Astrocyte (in vitro differentiated cells and primary cell): ENCODE results near the gene RAPGEF2. TPM values are rescaled to one million over a fixed set of nuclear protein-coding genes. Genes with fewer than 3 reads are reported as not detected.
A peak's percentile ranks its signal among the peaks of the same experiment; 100 is the strongest.

ENCODE experiments used
- DNase-seq: peaks from one replicate; pipeline ENCODE4 v3.0.0-alpha.2; 2010; ENCODE audit warnings: low read depth
- FAIRE-seq: peaks from 2 replicates; lab custom pipeline; 2011; peaks lifted over from hg19 to GRCh38; lab: Jason Lieb, UNC
- H2AFZ ChIP-seq: 2 replicates; pipeline ENCODE4 v1.6.0; 2012; ENCODE audit warnings: low read depth, low read length, inconsistent platforms
- H3K27ac ChIP-seq: 2 replicates; pipeline ENCODE4 v1.5.1; 2011; ENCODE audit warnings: low read depth, low read length, inconsistent platforms
- H3K27me3 ChIP-seq: 2 replicates; pipeline ENCODE4 v1.6.0; 2011; ENCODE audit warnings: low read length, inconsistent platforms; ENCODE audit not compliant: insufficient read depth
- H3K36me3 ChIP-seq: 2 replicates; pipeline ENCODE4 v1.5.1; 2011; ENCODE audit warnings: low read length, inconsistent platforms; ENCODE audit not compliant: insufficient read depth
- H3K4me1 ChIP-seq: 2 replicates; pipeline ENCODE4 v1.5.1; 2011; ENCODE audit warnings: low read length, inconsistent platforms; ENCODE audit not compliant: insufficient read depth
- H3K4me2 ChIP-seq: 2 replicates; pipeline ENCODE4 v1.6.0; 2012; ENCODE audit warnings: low read length, inconsistent platforms
- H3K4me3 ChIP-seq: 2 replicates; pipeline ENCODE4 v1.5.1; 2011; ENCODE audit warnings: low read depth, mild to moderate bottlenecking, low read length, inconsistent platforms; ENCODE audit not compliant: insufficient read depth
- H3K79me2 ChIP-seq: 2 replicates; pipeline ENCODE4 v1.6.0; 2012; ENCODE audit warnings: mild to moderate bottlenecking, low read length, inconsistent platforms; ENCODE audit not compliant: insufficient read depth
- H3K9ac ChIP-seq: 2 replicates; pipeline ENCODE4 v1.6.0; 2012; ENCODE audit warnings: mild to moderate bottlenecking, low read length, inconsistent platforms
- H3K9me3 ChIP-seq: 2 replicates; pipeline ENCODE4 v1.5.1; 2012; ENCODE audit warnings: low read depth, mild to moderate bottlenecking, low read length, inconsistent platforms; ENCODE audit not compliant: insufficient read depth
- H4K20me1 ChIP-seq: 2 replicates; pipeline ENCODE4 v1.6.0; 2012; ENCODE audit warnings: low read length, inconsistent platforms; ENCODE audit not compliant: insufficient read depth
- H3K27ac Mint-ChIP-seq: one replicate; pipeline ENCODE4 v1.8.0; 2021; ENCODE audit warnings: mild to moderate bottlenecking, mixed read lengths; ENCODE audit not compliant: unreplicated experiment
- H3K27me3 Mint-ChIP-seq: one replicate; pipeline ENCODE4 v1.8.0; 2021; ENCODE audit warnings: low read depth, mixed read lengths; ENCODE audit not compliant: unreplicated experiment
- H3K36me3 Mint-ChIP-seq: one replicate; pipeline ENCODE4 v1.8.0; 2021; ENCODE audit warnings: low read depth, mixed read lengths; ENCODE audit not compliant: unreplicated experiment
- H3K4me1 Mint-ChIP-seq: one replicate; pipeline ENCODE4 v1.8.0; 2021; ENCODE audit warnings: low read depth, mixed read lengths; ENCODE audit not compliant: unreplicated experiment
- H3K4me3 Mint-ChIP-seq: one replicate; pipeline ENCODE4 v1.8.0; 2021; ENCODE audit warnings: mild to moderate bottlenecking, moderate library complexity, mixed read lengths; ENCODE audit not compliant: unreplicated experiment
- H3K9me3 Mint-ChIP-seq: one replicate; pipeline ENCODE4 v1.8.0; 2021; ENCODE audit warnings: mild to moderate bottlenecking, mixed read lengths; ENCODE audit not compliant: unreplicated experiment
- CTCF ChIP-seq: IDR thresholded peaks from 2 replicates; pipeline ENCODE4 v1.5.1; 2011; ENCODE audit warnings: low read depth, mild to moderate bottlenecking, inconsistent platforms, low read length, moderate library complexity; ENCODE audit not compliant: insufficient read depth
- EZH2 ChIP-seq: IDR thresholded peaks from 2 replicates; pipeline ENCODE4 v1.6.1; 2012; ENCODE audit warnings: mild to moderate bottlenecking, low read length, inconsistent platforms; ENCODE audit not compliant: insufficient read depth
- total RNA-seq: library from RNA; stranded (reverse); gene quantifications from 2 replicates; pipeline ENCODE4 v1.2.1, GENCODE V29; 2021

The RAPGEF2 gene
- total RNA-seq, 1 donor from 2014 or later = 59.0 TPM

- DNase-seq (no peak), FAIRE-seq (peak; percentile 43)
- Mint-ChIP-seq H3K27me3 (no peaks in the 10 kb centered on the region), H3K27ac (no peak overlapping the region), H3K4me3 (no peak overlapping the region), H3K9me3 (peaks cover 3% of the 10 kb centered on the region), H3K4me1 (peaks cover 4% of the 10 kb centered on the region), H3K36me3 (peaks cover 5% of the 10 kb centered on the region)
- no peaks in the 10 kb centered on the region for H3K9me3 ChIP-seq
- no peak overlapping the region for H2AFZ ChIP-seq
- no peaks in the 10 kb centered on the region for H4K20me1 ChIP-seq
- no peak overlapping the region for H3K27ac ChIP-seq
- no peak overlapping the region for H3K9ac ChIP-seq
- H3K4me1 ChIP-seq = no peaks in the 10 kb centered on the region
- H3K27me3 ChIP-seq = no peaks in the 10 kb centered on the region
- no peak for TF ChIP-seq EZH2
- no peak for TF ChIP-seq CTCF
- H3K79me2 ChIP-seq = no peaks in the 10 kb centered on the region
- H3K36me3 ChIP-seq = no peaks in the 10 kb centered on the region
- no peak overlapping the region for H3K4me3 ChIP-seq
- H3K4me2 ChIP-seq = no peak overlapping the region
Measured at GRCh38 chr4:159382856-159383561, 280.1 kb downstream of the RAPGEF2 start.

GRCh38 chr4:159383562-159383931 is 280.7 kb downstream of the RAPGEF2 start:
- TF ChIP-seq CTCF (no peak), EZH2 (no peak)
- Histone ChIP-seq H3K27me3 (no peaks in the 10 kb centered on the region), H3K9me3 (no peaks in the 10 kb centered on the region), H4K20me1 (no peaks in the 10 kb centered on the region), H3K9ac (no peak overlapping the region), H3K4me1 (no peaks in the 10 kb centered on the region), H3K27ac (no peak overlapping the region), H2AFZ (no peak overlapping the region), H3K4me3 (no peak overlapping the region), H3K79me2 (no peaks in the 10 kb centered on the region), H3K36me3 (no peaks in the 10 kb centered on the region), H3K4me2 (no peak overlapping the region)
- H3K9me3 Mint-ChIP-seq = peaks cover 7% of the 10 kb centered on the region
- H3K4me3 Mint-ChIP-seq = no peak overlapping the region
- H3K27ac Mint-ChIP-seq = no peak overlapping the region
- DNase-seq = no peak
- no peaks in the 10 kb centered on the region for H3K27me3 Mint-ChIP-seq
- peaks cover 6% of the 10 kb centered on the region for H3K36me3 Mint-ChIP-seq
- peaks cover 4% of the 10 kb centered on the region for H3K4me1 Mint-ChIP-seq
- FAIRE-seq = no peak

- H3K79me2 ChIP-seq = no peaks in the 10 kb centered on the region
- no peaks in the 10 kb centered on the region for H3K36me3 ChIP-seq
- no peak overlapping the region for H3K4me3 ChIP-seq
- Mint-ChIP-seq H3K27me3 (no peaks in the 10 kb centered on the region), H3K9me3 (peaks cover 9% of the 10 kb centered on the region), H3K36me3 (peaks cover 3% of the 10 kb centered on the region), H3K27ac (no peak overlapping the region), H3K4me3 (no peak overlapping the region), H3K4me1 (peaks cover 4% of the 10 kb centered on the region)
- no peaks in the 10 kb centered on the region for H4K20me1 ChIP-seq
- no peak for TF ChIP-seq EZH2
- no peak for TF ChIP-seq CTCF
- no peaks in the 10 kb centered on the region for H3K4me1 ChIP-seq
- H3K4me2 ChIP-seq = no peak overlapping the region
- no peaks in the 10 kb centered on the region for H3K9me3 ChIP-seq
- no peak for FAIRE-seq
- no peak overlapping the region for H2AFZ ChIP-seq
- no peak overlapping the region for H3K27ac ChIP-seq
- DNase-seq = no peak
- H3K27me3 ChIP-seq = no peaks in the 10 kb centered on the region
- no peak overlapping the region for H3K9ac ChIP-seq
Measured at GRCh38 chr4:159384017-159384416, 281.1 kb downstream of the RAPGEF2 start.
